ENCODE data around the gene KIAA0825.

- TF ChIP-seq CTCF (IDR thresholded peaks at IDR 0.05) (no peak), POLR2A (IDR thresholded peaks at IDR 0.05) (no peak)
Measured at GRCh38 chr5:94501365-94501764, 117.0 kb downstream of the KIAA0825 start.

Data from esophagus squamous epithelium (tissue), 4 donors.